Lower lobe of right lung (tissue), 2 donors: Measurements from ENCODE around the gene WNT11. TPM values are rescaled to one million over a fixed set of nuclear protein-coding genes. Genes with fewer than 3 reads are reported as not detected.

ENCODE experiments used
- ATAC-seq, 2 donors: fragments of 200-7000 bp; cut with Tn5 transposase; one replicate each; pipeline ENCODE4 v1.9.1; 2020 to 2022; ENCODE audit warnings: mild to moderate bottlenecking in 2 of 2, moderate library complexity in 2 of 2
- DNase-seq: peaks from one replicate; pipeline ENCODE4 v3.0.0-alpha.2; 2020
- H3K27ac ChIP-seq: fragments of 200-600 bp; one replicate; pipeline ENCODE4 v1.8.0; 2022
- H3K27me3 ChIP-seq: fragments of 200-600 bp; one replicate; pipeline ENCODE4 v1.8.0; 2022; ENCODE audit warnings: low read depth
- H3K36me3 ChIP-seq: fragments of 200-600 bp; one replicate; pipeline ENCODE4 v1.8.0; 2022; ENCODE audit warnings: mild to moderate bottlenecking
- H3K4me1 ChIP-seq: fragments of 200-600 bp; one replicate; pipeline ENCODE4 v1.8.0; 2022
- H3K4me3 ChIP-seq: fragments of 200-600 bp; one replicate; pipeline ENCODE4 v1.8.0; 2022; ENCODE audit warnings: mild to moderate bottlenecking
- H3K9me3 ChIP-seq: fragments of 200-600 bp; one replicate; pipeline ENCODE4 v1.8.0; 2022
- intact Hi-C: fragments of 100-400 bp; cut with DNase I; formaldehyde crosslinking; loops from one replicate; pipeline ENCODE4 v1.11.0; 2022
- total RNA-seq: library from RNA; stranded (reverse); fragmentation: NEBNext Ultra II Directional; extraction: Animal tissue kit (Norgen Biotek cat#: 25700); gene quantifications from one replicate; pipeline ENCODE4 v1.2.1, GENCODE V29; 2021
- TF ChIP-seq, protein P1 (sequence below): fragments of 200-600 bp; IDR thresholded peaks from one replicate; pipeline ENCODE4 v1.8.0; 2022; ENCODE audit warnings: antibody characterized with exemption, mild to moderate bottlenecking
- donor health status: DM: no; HTN: yes; CAD: no; lungs with severe emphysema.

The WNT11 gene
- total RNA-seq, 1 donor from 2014 or later, result 9.2 TPM

- Histone ChIP-seq H3K4me1 (no peaks in the 10 kb centered on the region), H3K36me3 (no peaks in the 10 kb centered on the region), H3K27ac (no peak overlapping the region), H3K4me3 (no peak overlapping the region), H3K27me3 (no peaks in the 10 kb centered on the region), H3K9me3 (no peaks in the 10 kb centered on the region)
- ATAC-seq (no peak), DNase-seq (no peak)
- intact Hi-C loops, result no loop called here
- TF ChIP-seq, protein P1, sequence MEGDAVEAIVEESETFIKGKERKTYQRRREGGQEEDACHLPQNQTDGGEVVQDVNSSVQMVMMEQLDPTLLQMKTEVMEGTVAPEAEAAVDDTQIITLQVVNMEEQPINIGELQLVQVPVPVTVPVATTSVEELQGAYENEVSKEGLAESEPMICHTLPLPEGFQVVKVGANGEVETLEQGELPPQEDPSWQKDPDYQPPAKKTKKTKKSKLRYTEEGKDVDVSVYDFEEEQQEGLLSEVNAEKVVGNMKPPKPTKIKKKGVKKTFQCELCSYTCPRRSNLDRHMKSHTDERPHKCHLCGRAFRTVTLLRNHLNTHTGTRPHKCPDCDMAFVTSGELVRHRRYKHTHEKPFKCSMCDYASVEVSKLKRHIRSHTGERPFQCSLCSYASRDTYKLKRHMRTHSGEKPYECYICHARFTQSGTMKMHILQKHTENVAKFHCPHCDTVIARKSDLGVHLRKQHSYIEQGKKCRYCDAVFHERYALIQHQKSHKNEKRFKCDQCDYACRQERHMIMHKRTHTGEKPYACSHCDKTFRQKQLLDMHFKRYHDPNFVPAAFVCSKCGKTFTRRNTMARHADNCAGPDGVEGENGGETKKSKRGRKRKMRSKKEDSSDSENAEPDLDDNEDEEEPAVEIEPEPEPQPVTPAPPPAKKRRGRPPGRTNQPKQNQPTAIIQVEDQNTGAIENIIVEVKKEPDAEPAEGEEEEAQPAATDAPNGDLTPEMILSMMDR, result no peak
These were observed 38.7 kb downstream of the WNT11 start for GRCh38 chr11:76167590-76167989.

DNA sequence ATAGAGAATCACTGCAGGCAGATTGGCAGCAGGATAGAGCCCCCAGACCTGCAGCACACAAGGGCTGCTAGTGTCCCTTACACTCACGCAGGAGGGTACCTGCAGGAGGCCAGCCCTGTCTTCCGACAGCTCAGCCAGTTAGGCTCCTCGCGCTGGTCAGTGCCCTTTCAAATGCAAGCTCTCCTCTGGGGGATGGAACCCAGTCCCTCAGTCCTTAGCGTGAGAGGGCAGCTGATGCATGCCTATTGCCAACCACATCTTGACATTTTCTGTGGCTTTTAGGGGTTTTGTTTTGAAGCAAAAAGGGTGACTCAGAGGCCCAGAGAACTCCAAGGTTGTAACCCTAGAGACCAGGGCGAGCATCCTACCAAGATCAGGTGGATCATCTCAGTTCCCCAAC is 40.0 kb downstream of the WNT11 start:
- DNase-seq (no peak), ATAC-seq (no peak)
- TF ChIP-seq, protein P1, result no peak
- peaks cover 11% of the 10 kb centered on the region for H3K4me1 ChIP-seq
- no peak overlapping the region for H3K27ac ChIP-seq
- no peaks in the 10 kb centered on the region for H3K27me3 ChIP-seq
- intact Hi-C loops, result no loop called here
- H3K4me3 ChIP-seq, result no peak overlapping the region
- no peaks in the 10 kb centered on the region for H3K36me3 ChIP-seq
- H3K9me3 ChIP-seq, result no peaks in the 10 kb centered on the region

DNA sequence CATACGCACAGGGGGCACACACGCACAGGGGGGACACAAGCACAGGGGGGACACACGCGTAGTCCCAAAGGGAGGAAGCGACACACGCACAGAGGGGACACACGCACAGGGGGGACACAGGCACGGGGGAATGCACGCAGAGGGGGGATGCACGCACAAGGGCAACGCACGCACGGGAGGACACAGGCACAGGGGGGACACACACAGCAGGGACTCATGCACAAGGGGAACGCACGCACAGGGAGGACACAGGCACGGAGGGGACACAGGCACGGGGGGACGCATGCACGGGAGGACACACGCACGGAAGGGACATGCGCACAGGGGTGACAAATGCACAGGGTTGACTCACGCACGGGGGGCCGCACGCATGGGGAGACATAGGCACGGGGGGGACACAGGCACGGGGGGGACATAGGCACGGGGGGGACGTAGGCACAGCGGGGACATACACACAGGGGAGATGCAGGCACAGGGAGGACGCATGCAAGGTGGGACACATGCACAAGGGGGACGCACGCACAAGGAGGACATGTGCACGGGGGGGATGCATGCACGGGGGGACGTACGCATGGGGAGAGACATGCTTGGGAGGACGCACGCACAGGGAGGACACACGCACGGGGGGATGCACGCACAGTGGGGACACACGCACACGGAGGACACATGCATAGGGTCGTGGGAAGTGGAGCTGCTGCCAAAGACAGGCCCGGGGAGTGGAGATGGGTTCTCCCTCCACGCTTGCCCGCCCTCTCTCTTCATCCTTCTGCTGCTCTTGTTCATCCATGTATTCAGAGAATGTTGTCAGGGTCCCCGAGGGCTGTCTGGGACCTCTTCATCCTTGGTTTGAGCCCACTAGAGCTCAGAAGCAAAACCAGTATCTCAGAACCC is 41.2 kb downstream of the WNT11 start:
- no peak overlapping the region for H3K27ac ChIP-seq
- H3K4me3 ChIP-seq, result no peak overlapping the region
- no peaks in the 10 kb centered on the region for H3K36me3 ChIP-seq
- peaks cover 14% of the 10 kb centered on the region for H3K4me1 ChIP-seq
- TF ChIP-seq, protein P1, result no peak
- ATAC-seq, result no peak
- intact Hi-C loops, result no loop called here
- no peaks in the 10 kb centered on the region for H3K27me3 ChIP-seq
- no peaks in the 10 kb centered on the region for H3K9me3 ChIP-seq
- peak; percentile 15 for DNase-seq

GRCh38 chr11:76164081-76164480 is 42.2 kb downstream of the WNT11 start:
- no peak for ATAC-seq
- TF ChIP-seq, protein P1, result no peak

DNA sequence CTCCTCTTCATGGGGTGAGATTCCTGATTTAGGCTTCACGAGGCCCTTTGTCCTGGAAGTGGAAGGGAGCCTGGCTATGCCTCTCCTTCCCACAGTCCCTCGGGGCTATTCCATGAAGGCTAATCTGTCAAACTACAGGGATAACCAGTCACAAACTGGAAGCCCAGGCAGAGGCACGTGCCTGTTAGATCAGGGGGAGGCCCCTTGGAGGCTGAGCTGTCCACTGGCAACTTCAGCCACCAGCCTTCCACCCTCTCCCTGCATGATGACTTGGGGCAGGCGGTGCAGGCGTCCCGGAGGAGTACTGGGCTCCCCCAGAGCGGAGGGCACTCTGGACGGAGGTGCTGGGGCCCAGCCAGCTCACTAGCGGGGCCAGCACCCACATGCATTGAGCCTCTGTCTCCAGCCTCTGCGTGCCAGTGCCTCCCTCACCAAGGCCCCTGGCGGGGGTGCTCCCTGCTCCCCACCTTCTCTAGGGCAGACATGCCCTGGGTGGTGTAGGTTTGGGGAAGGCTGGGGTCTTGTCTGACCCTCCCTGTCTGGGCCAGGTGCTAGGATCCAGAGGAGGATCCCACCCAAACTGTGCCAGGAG is 42.9 kb downstream of the WNT11 start:
- H3K27ac ChIP-seq, result no peak overlapping the region
- H3K4me3 ChIP-seq, result no peak overlapping the region
- H3K9me3 ChIP-seq, result no peaks in the 10 kb centered on the region
- H3K36me3 ChIP-seq, result no peaks in the 10 kb centered on the region
- ATAC-seq, result no peak
- intact Hi-C loops, result no loop called here
- peak; percentile 32 for DNase-seq
- H3K27me3 ChIP-seq, result no peaks in the 10 kb centered on the region
- TF ChIP-seq, protein P1, result no peak
- H3K4me1 ChIP-seq, result peaks cover 14% of the 10 kb centered on the region

More at GRCh38 chr11:76164081-76164480, 42.2 kb downstream of the WNT11 start:
- intact Hi-C loops, result no loop called here
- Histone ChIP-seq H3K27ac (no peak overlapping the region), H3K4me3 (no peak overlapping the region), H3K27me3 (no peaks in the 10 kb centered on the region), H3K4me1 (peaks cover 14% of the 10 kb centered on the region), H3K9me3 (no peaks in the 10 kb centered on the region), H3K36me3 (no peaks in the 10 kb centered on the region)
- DNase-seq, result peak; percentile 20
